Smooth muscle cell (in vitro differentiated cells): ENCODE data around the gene R3HDM2. TPM values are rescaled to one million over a fixed set of nuclear protein-coding genes. Genes with fewer than 3 reads are reported as not detected.

ENCODE experiments used
- DNase-seq: peaks from one replicate; lab custom pipeline; 2025; ENCODE audit not compliant: unreplicated experiment; lab: John Stamatoyannopoulos, UW
- H2AFZ ChIP-seq: fragments of 200-600 bp; sonication (generic); 2 replicates; pipeline ENCODE4 v1.6.0; 2016; ENCODE audit warnings: antibody characterized with exemption, low read depth, mild to moderate bottlenecking
- H3F3A ChIP-seq: fragments of 200-600 bp; sonication (generic); 2 replicates; pipeline ENCODE4 v1.6.0; 2017; ENCODE audit warnings: antibody characterized with exemption, low read depth
- H3K27ac ChIP-seq: fragments of 200-600 bp; sonication (generic); 2 replicates; pipeline ENCODE4 v1.5.1; 2016; ENCODE audit warnings: low read depth, mild to moderate bottlenecking
- H3K27me3 ChIP-seq: fragments of 200-600 bp; sonication (generic); 2 replicates; pipeline ENCODE4 v1.6.1; 2016; ENCODE audit warnings: low read depth, mild to moderate bottlenecking
- H3K36me3 ChIP-seq: fragments of 200-600 bp; sonication (generic); 2 replicates; pipeline ENCODE4 v1.5.1; 2016; ENCODE audit warnings: low read depth
- H3K4me1 ChIP-seq: fragments of 200-600 bp; sonication (generic); 2 replicates; pipeline ENCODE4 v1.5.1; 2016; ENCODE audit warnings: low read depth
- H3K4me2 ChIP-seq: fragments of 200-600 bp; sonication (generic); 2 replicates; pipeline ENCODE4 v1.6.0; 2016; ENCODE audit warnings: mild to moderate bottlenecking
- H3K4me3 ChIP-seq: fragments of 200-600 bp; sonication (generic); 2 replicates; pipeline ENCODE4 v1.5.1; 2016; ENCODE audit warnings: mild to moderate bottlenecking
- H3K79me2 ChIP-seq: fragments of 200-600 bp; sonication (generic); 2 replicates; pipeline ENCODE4 v1.6.0; 2016; ENCODE audit warnings: low read depth, mild to moderate bottlenecking
- H3K9ac ChIP-seq: fragments of 200-600 bp; sonication (generic); 2 replicates; pipeline ENCODE4 v1.6.0; 2016; ENCODE audit warnings: low read depth
- H3K9me3 ChIP-seq: fragments of 200-600 bp; sonication (generic); replicated peaks from 2 replicates; pipeline ENCODE4 v1.5.1; 2016; ENCODE audit warnings: low read depth
- H4K20me1 ChIP-seq: fragments of 200-600 bp; sonication (generic); 2 replicates; pipeline ENCODE4 v1.6.0; 2016; ENCODE audit warnings: low read depth
- WGBS: methylation state at CpG from one replicate; pipeline ENCODE4 v1.1.7; 2016; ENCODE audit warnings: low lambda C conversion rate; 5-methylcytosine and 5-hydroxymethylcytosine counted together
- polyA plus RNA-seq: library from polyadenylated mRNA; unstranded; fragments of >200 nt; fragmentation: Nextera tagmentation; extraction: Ambion mirVana; gene quantifications from 2 replicates; pipeline ENCODE4 v1.2.1, GENCODE V29; 2016
- total RNA-seq: library from RNA; depleted of rRNA; stranded (reverse); fragments of >200 nt; gene quantifications from 2 replicates; pipeline ENCODE4 v1.2.3, GENCODE V29; 2014
- TF ChIP-seq, protein P1 (sequence below): fragments of 200-600 bp; sonication (generic); IDR thresholded peaks from 2 replicates; pipeline ENCODE4 v1.5.1; 2017; ENCODE audit warnings: borderline replicate concordance, mild to moderate bottlenecking, antibody characterized with exemption; ENCODE audit not compliant: insufficient read depth, poor library complexity, severe bottlenecking

R3HDM2 gene
- total and polyA plus RNA-seq, 2 experiments from 2014 or later, result 12.2 to 16.0 TPM

DNA sequence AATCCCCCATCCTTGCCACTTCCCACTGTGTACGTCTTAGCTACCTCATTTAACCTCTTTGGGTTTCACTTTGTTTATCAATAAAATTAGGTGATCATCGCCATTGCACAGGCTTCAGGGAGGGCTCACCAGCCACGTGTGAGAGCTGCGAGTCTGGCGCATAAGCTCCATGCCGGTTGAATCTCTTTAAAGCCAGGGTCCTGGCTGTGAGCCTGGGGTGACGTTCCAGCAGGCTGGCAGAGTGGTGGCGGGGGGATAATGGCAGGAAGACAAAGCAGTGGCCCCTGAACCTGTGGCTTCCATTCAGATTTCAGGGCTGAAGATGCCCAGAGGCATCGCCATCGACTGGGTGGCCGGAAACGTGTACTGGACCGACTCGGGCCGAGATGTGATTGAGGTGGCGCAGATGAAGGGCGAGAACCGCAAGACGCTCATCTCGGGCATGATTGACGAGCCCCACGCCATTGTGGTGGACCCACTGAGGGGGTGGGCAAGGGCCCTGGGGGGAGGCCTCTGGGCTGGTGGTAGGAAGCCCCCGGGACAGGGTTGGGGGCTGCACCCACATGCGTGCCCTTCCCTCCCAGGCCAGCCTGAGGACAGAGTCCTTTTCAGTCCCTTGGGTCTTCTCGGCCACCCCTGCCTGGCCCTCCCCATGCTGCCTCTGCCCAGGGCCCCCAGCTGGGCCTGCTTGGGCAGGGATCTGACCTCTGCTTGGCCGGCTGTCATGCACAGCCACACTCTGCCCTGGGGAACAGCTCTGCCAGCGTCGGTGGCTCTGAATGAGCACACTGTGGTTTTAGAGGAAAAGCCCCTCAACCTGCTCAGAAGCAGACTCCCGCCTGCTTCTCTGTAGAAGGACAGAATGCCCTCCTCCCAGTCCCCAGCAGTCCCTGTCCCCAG is 222.9 kb downstream of the R3HDM2 start:
- Histone ChIP-seq H3K36me3 (no peaks in the 10 kb centered on the region), H3K9ac (no peak overlapping the region), H3K9me3 (no peaks in the 10 kb centered on the region), H3K79me2 (no peaks in the 10 kb centered on the region), H3K27me3 (no peaks in the 10 kb centered on the region), H2AFZ (no peak overlapping the region), H3K4me1 (no peaks in the 10 kb centered on the region), H4K20me1 (peaks cover 52% of the 10 kb centered on the region), H3K27ac (no peak overlapping the region), H3K4me2 (no peak overlapping the region), H3F3A (peaks cover 8% of the 10 kb centered on the region), H3K4me3 (no peak overlapping the region)
- 95% methylated on average over 27 of the region's 29 CpGs for WGBS
- no peak for DNase-seq
- TF ChIP-seq, protein P1, sequence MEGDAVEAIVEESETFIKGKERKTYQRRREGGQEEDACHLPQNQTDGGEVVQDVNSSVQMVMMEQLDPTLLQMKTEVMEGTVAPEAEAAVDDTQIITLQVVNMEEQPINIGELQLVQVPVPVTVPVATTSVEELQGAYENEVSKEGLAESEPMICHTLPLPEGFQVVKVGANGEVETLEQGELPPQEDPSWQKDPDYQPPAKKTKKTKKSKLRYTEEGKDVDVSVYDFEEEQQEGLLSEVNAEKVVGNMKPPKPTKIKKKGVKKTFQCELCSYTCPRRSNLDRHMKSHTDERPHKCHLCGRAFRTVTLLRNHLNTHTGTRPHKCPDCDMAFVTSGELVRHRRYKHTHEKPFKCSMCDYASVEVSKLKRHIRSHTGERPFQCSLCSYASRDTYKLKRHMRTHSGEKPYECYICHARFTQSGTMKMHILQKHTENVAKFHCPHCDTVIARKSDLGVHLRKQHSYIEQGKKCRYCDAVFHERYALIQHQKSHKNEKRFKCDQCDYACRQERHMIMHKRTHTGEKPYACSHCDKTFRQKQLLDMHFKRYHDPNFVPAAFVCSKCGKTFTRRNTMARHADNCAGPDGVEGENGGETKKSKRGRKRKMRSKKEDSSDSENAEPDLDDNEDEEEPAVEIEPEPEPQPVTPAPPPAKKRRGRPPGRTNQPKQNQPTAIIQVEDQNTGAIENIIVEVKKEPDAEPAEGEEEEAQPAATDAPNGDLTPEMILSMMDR, result no peak

- peaks cover 34% of the 10 kb centered on the region for H4K20me1 ChIP-seq
- no peak overlapping the region for H3K4me3 ChIP-seq
- no peaks in the 10 kb centered on the region for H3K36me3 ChIP-seq
- H2AFZ ChIP-seq, result no peak overlapping the region
- H3K4me2 ChIP-seq, result no peak overlapping the region
- H3K27ac ChIP-seq, result no peak overlapping the region
- 93% methylated on average over 7 of the region's 7 CpGs for WGBS
- no peaks in the 10 kb centered on the region for H3F3A ChIP-seq
- no peak for DNase-seq
- no peaks in the 10 kb centered on the region for H3K79me2 ChIP-seq
- H3K9me3 ChIP-seq, result no peaks in the 10 kb centered on the region
- no peaks in the 10 kb centered on the region for H3K4me1 ChIP-seq
- no peak overlapping the region for H3K9ac ChIP-seq
- TF ChIP-seq, protein P1, result no peak
- no peaks in the 10 kb centered on the region for H3K27me3 ChIP-seq
Observed at GRCh38 chr12:57205931-57206330, 224.9 kb downstream of the R3HDM2 start.

GRCh38 chr12:57205186-57205585 is 225.7 kb downstream of the R3HDM2 start:
- Histone ChIP-seq H2AFZ (no peak overlapping the region), H3K9me3 (no peaks in the 10 kb centered on the region), H3K36me3 (no peaks in the 10 kb centered on the region), H3K4me2 (no peak overlapping the region), H3F3A (no peaks in the 10 kb centered on the region), H3K9ac (no peak overlapping the region), H3K27ac (no peak overlapping the region), H3K79me2 (no peaks in the 10 kb centered on the region), H3K4me3 (no peak overlapping the region), H3K4me1 (no peaks in the 10 kb centered on the region), H4K20me1 (peaks cover 27% of the 10 kb centered on the region), H3K27me3 (no peaks in the 10 kb centered on the region)
- DNase-seq, result no peak
- 97% methylated on average over 20 of the region's 26 CpGs for WGBS
- TF ChIP-seq, protein P1, result no peak
